Keratinocyte (primary cell): ENCODE data around the gene SUOX. TPM values are rescaled to one million over a fixed set of nuclear protein-coding genes. Genes with fewer than 3 reads are reported as not detected.
"Not testable (repeated sequence)": the region's sequence is repeated elsewhere in the genome, so short reads cannot be mapped to it uniquely, and the experiment has no call there.

Experiments used
- DNase-seq: peaks from one replicate; pipeline ENCODE4 v3.0.0-alpha.2; 2011; ENCODE audit warnings: low read depth, missing footprints, low spot score
- FAIRE-seq: peaks from 2 replicates; lab custom pipeline; 2011; peaks lifted over from hg19 to GRCh38; lab: Jason Lieb, UNC
- H2AFZ ChIP-seq: 2 replicates; pipeline ENCODE4 v1.6.0; 2012; ENCODE audit warnings: low read length, control low read depth, inconsistent platforms; ENCODE audit not compliant: control insufficient read depth
- H3K27ac ChIP-seq: 2 replicates; pipeline ENCODE4 v1.5.1; 2011; ENCODE audit warnings: low read length; ENCODE audit not compliant: control insufficient read depth, insufficient read depth
- H3K27me3 ChIP-seq: 3 replicates; pipeline ENCODE4 v1.6.0; 2011; ENCODE audit warnings: low read length; ENCODE audit not compliant: control insufficient read depth, insufficient read depth; ENCODE audit errors: extremely low read depth
- H3K36me3 ChIP-seq, 2 experiments: 2 replicates in 1 of 2; 3 replicates in 1 of 2; pipeline ENCODE4 v1.5.1; 2011; ENCODE audit warnings: low read length in 2 of 2, mild to moderate bottlenecking in 1 of 2; ENCODE audit not compliant: control insufficient read depth in 2 of 2, insufficient read depth in 2 of 2; ENCODE audit errors: extremely low read depth in 1 of 2
- H3K4me1 ChIP-seq: 3 replicates; pipeline ENCODE4 v1.5.1; 2011; ENCODE audit warnings: low read length; ENCODE audit not compliant: control insufficient read depth, insufficient read depth; ENCODE audit errors: extremely low read depth
- H3K4me2 ChIP-seq: 3 replicates; pipeline ENCODE4 v1.6.0; 2011; ENCODE audit warnings: low read depth, low read length; ENCODE audit not compliant: control insufficient read depth, insufficient read depth; ENCODE audit errors: extremely low read depth
- H3K4me3 ChIP-seq, 3 experiments: fragments of 200-600 bp in 1 of 3; sonication (generic) in 1 of 3; 2 replicates in 2 of 3; 3 replicates in 1 of 3; pipeline ENCODE4 v1.5.1; 2011 to 2016; ENCODE audit warnings: low read length in 3 of 3, mild to moderate bottlenecking in 3 of 3, control low read depth in 2 of 3, inconsistent platforms in 1 of 3, low read depth in 1 of 3, mixed read lengths in 1 of 3, mixed run types in 1 of 3, moderate library complexity in 1 of 3; ENCODE audit not compliant: control insufficient read depth in 2 of 3, insufficient read depth in 2 of 3; ENCODE audit errors: extremely low read depth in 1 of 3
- H3K79me2 ChIP-seq: 2 replicates; pipeline ENCODE4 v1.6.0; 2012; ENCODE audit warnings: low read length; ENCODE audit not compliant: control insufficient read depth, insufficient read depth
- H3K9ac ChIP-seq: 3 replicates; pipeline ENCODE4 v1.6.0; 2011; ENCODE audit warnings: low read length; ENCODE audit not compliant: control insufficient read depth, insufficient read depth; ENCODE audit errors: extremely low read depth
- H3K9me1 ChIP-seq: 3 replicates; pipeline ENCODE4 v1.6.0; 2011; ENCODE audit warnings: low read length; ENCODE audit not compliant: control insufficient read depth, insufficient read depth; ENCODE audit errors: extremely low read depth
- H3K9me3 ChIP-seq: 2 replicates; pipeline ENCODE4 v1.5.1; 2012; ENCODE audit warnings: low read depth, low read length; ENCODE audit not compliant: control insufficient read depth
- H4K20me1 ChIP-seq: 3 replicates; pipeline ENCODE4 v1.6.0; 2011; ENCODE audit warnings: low read length; ENCODE audit not compliant: control insufficient read depth, insufficient read depth; ENCODE audit errors: extremely low read depth
- CTCF ChIP-seq, 3 experiments: IDR thresholded peaks in 1 of 3; conservative IDR thresholded peaks in 1 of 3; optimal IDR thresholded peaks in 1 of 3; 2 replicates in 2 of 3; 3 replicates in 1 of 3; pipeline versions ENCODE3 to v1.5.1; 2011; ENCODE audit warnings: low read length in 3 of 3, mild to moderate bottlenecking in 3 of 3, moderate library complexity in 2 of 3, control low read depth in 1 of 3, inconsistent platforms in 1 of 3; ENCODE audit not compliant: insufficient read depth in 2 of 3; ENCODE audit errors: extremely low read depth in 1 of 3
- EZH2 ChIP-seq: IDR thresholded peaks from one replicate; pipeline ENCODE4 v1.6.1; 2012; ENCODE audit warnings: inconsistent platforms, mild to moderate bottlenecking, low read length, moderate library complexity
- dilution Hi-C: fragments of 300-500 bp; cut with MboI; formaldehyde crosslinking; loops from one replicate; pipeline ENCODE4 v1.7.0; 2020; ENCODE audit warnings: low sequenced_read_pairs; ENCODE audit not compliant: extremely low pct_ligation_motif_present
- polyA plus RNA-seq, 5 experiments: library from polyadenylated mRNA; depleted of rRNA in 3 of 5; stranded (reverse) in 3 of 5; stranded (forward) in 1 of 5; unstranded in 1 of 5; fragments of >200 nt; gene quantifications; 1 replicate in 1 of 5; 2 replicates in 3 of 5; 3 replicates in 1 of 5; pipeline versions ENCODE4 v1.2.1 to v1.2.3, GENCODE V29; 2011 to 2012; ENCODE audit warnings: missing spikeins in 2 of 5, low read depth in 1 of 5, low replicate concordance in 1 of 5

Gene SUOX
- polyA plus RNA-seq, 1 donor (not counting 4 experiments of a cell fraction or from before 2014, with no cell fraction given), result 9.0 TPM

GRCh38 chr12:55996201-55996714, 818 bp upstream of the SUOX start:
- Histone ChIP-seq H3K27me3 (no peaks in the 10 kb centered on the region), H3K9me3 (no peaks in the 10 kb centered on the region), H3K4me3 (peak overlapping the region; percentile 52 to 85 (median 75)), H3K79me2 (no peaks in the 10 kb centered on the region), H3K4me1 (peaks cover 6% of the 10 kb centered on the region), H4K20me1 (no peaks in the 10 kb centered on the region), H3K36me3 (peaks cover 21 to 23% of the 10 kb centered on the region in 2 experiments), H3K4me2 (peak overlapping the region; percentile 78), H2AFZ (peak overlapping the region; percentile 89), H3K27ac (peak overlapping the region; percentile 36), H3K9me1 (no peaks in the 10 kb centered on the region), H3K9ac (peak overlapping the region; percentile 58)
- FAIRE-seq, result peak; percentile 34
- TF ChIP-seq CTCF (optimal IDR thresholded peaks at IDR 0.05 in 1 of 3, IDR thresholded peaks at IDR 0.05 in 1 of 3, conservative IDR thresholded peaks at IDR 0.05 in 1 of 3; ENCODE audit: extremely low read depth in 1 of 3, insufficient read depth in 2 of 3, low read length in 3 of 3), result peak; percentile 61 to 85 (median 66)
- no peak for TF ChIP-seq EZH2
- no peak for DNase-seq
- dilution Hi-C loops, result no loop called here

GRCh38 chr12:55997535-55997859, 421 bp downstream of the SUOX start:
- Histone ChIP-seq H3K36me3 (peaks cover 15 to 19% of the 10 kb centered on the region in 2 experiments), H3K27ac (no peak overlapping the region), H3K9me1 (no peaks in the 10 kb centered on the region), H3K4me2 (peak overlapping the region; percentile 78), H3K79me2 (no peaks in the 10 kb centered on the region), H3K27me3 (no peaks in the 10 kb centered on the region), H3K9me3 (no peaks in the 10 kb centered on the region), H3K4me1 (peaks cover 6% of the 10 kb centered on the region), H3K4me3 (peak overlapping the region; percentile 52 to 85 (median 75)), H4K20me1 (no peaks in the 10 kb centered on the region), H2AFZ (peak overlapping the region; percentile 87), H3K9ac (peak overlapping the region; percentile 58)
- dilution Hi-C loops, result no loop called here
- no peak for FAIRE-seq
- DNase-seq, result no peak
- no peak for TF ChIP-seq CTCF (optimal IDR thresholded peaks at IDR 0.05 in 1 of 3, IDR thresholded peaks at IDR 0.05 in 1 of 3, conservative IDR thresholded peaks at IDR 0.05 in 1 of 3; ENCODE audit: extremely low read depth in 1 of 3, insufficient read depth in 2 of 3, low read length in 3 of 3)
- TF ChIP-seq EZH2, result no peak

GRCh38 chr12:55999522-55999921, 2.4 kb downstream of the SUOX start:
- DNase-seq, H3K36me3 ChIP-seq, H3K9me1 ChIP-seq, H3K27ac ChIP-seq, H2AFZ ChIP-seq, H3K9me3 ChIP-seq, H4K20me1 ChIP-seq, H3K4me3 ChIP-seq, FAIRE-seq, H3K4me2 ChIP-seq, H3K79me2 ChIP-seq, dilution Hi-C loops, H3K4me1 ChIP-seq, H3K27me3 ChIP-seq, H3K9ac ChIP-seq: not testable (repeated sequence)

- H3K4me3 ChIP-seq, H3K27ac ChIP-seq, H3K9me3 ChIP-seq, H3K79me2 ChIP-seq, H3K4me1 ChIP-seq, DNase-seq, H4K20me1 ChIP-seq, H3K9me1 ChIP-seq, H2AFZ ChIP-seq, H3K27me3 ChIP-seq, H3K9ac ChIP-seq, dilution Hi-C loops, FAIRE-seq, H3K4me2 ChIP-seq, H3K36me3 ChIP-seq: not testable (repeated sequence)
These were observed 3.0 kb downstream of the SUOX start for GRCh38 chr12:55999999-56000540.
